ENCODE results near the gene MARCHF10.

MARCHF10 gene

GRCh38 chr17:62782730-62783270 is 25.3 kb downstream of the MARCHF10 start:
- DNase-seq = no peak
- Histone ChIP-seq H3K27me3 (no peaks in the 10 kb centered on the region), H3K4me1 (no peaks in the 10 kb centered on the region; the same call in 1 of the 2 replicates), H3K9me3 (no peaks in the 10 kb centered on the region), H3K4me3 (ENCODE audit: low read depth, low read length) (no peak overlapping the region), H3K36me3 (no peaks in the 10 kb centered on the region)
- TF ChIP-seq CTCF (IDR thresholded peaks at IDR 0.05; ENCODE audit: low read depth, low read length) = no peak

- Histone ChIP-seq H3K4me1 (no peaks in the 10 kb centered on the region; the same call in 1 of the 2 replicates), H3K27me3 (no peaks in the 10 kb centered on the region), H3K36me3 (no peaks in the 10 kb centered on the region), H3K4me3 (ENCODE audit: low read depth, low read length) (no peak overlapping the region), H3K9me3 (no peaks in the 10 kb centered on the region)
- TF ChIP-seq CTCF (IDR thresholded peaks at IDR 0.05; ENCODE audit: low read depth, low read length) = no peak
- no peak for DNase-seq
Observed at GRCh38 chr17:62781831-62782251, 26.3 kb downstream of the MARCHF10 start.

DNA sequence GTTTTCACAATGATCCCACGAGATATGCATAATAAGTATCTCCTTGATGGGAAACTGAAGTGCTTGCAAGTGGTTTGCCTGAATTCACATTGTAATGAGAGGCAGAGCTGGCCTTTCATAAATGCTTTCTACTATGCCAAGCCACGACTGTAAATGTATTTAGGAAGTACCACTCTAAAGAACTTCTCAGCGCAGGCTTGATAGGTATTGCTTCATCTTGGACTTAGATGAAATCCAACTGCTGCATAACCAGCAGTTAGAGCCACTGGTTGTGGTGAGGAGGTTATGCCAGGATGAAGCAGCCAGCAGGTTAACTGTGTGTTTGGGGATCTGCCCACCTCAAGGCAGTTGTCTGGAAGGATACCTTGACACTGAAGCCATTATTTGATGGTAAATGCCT is 26.8 kb downstream of the MARCHF10 start:
- no peaks in the 10 kb centered on the region for H3K36me3 ChIP-seq
- no peaks in the 10 kb centered on the region for H3K9me3 ChIP-seq
- H3K4me3 ChIP-seq (ENCODE audit: low read depth, low read length) = no peak overlapping the region
- DNase-seq = no peak
- no peaks in the 10 kb centered on the region; the same call in 1 of the 2 replicates for H3K4me1 ChIP-seq
- TF ChIP-seq CTCF (IDR thresholded peaks at IDR 0.05; ENCODE audit: low read depth, low read length) = no peak
- no peaks in the 10 kb centered on the region for H3K27me3 ChIP-seq

- H3K27me3 ChIP-seq = no peaks in the 10 kb centered on the region
- H3K4me3 ChIP-seq (ENCODE audit: low read depth, low read length) = no peak overlapping the region
- H3K4me1 ChIP-seq = no peaks in the 10 kb centered on the region; the same call in 1 of the 2 replicates
- no peak for DNase-seq
- H3K36me3 ChIP-seq = no peaks in the 10 kb centered on the region
- no peaks in the 10 kb centered on the region for H3K9me3 ChIP-seq
- no peak for TF ChIP-seq CTCF (IDR thresholded peaks at IDR 0.05; ENCODE audit: low read depth, low read length)
Observed at GRCh38 chr17:62780951-62781350, 27.2 kb downstream of the MARCHF10 start.

- no peaks in the 10 kb centered on the region for H3K36me3 ChIP-seq
- TF ChIP-seq CTCF (IDR thresholded peaks at IDR 0.05; ENCODE audit: low read depth, low read length) = no peak
Observed at GRCh38 chr17:62780269-62780668, 27.8 kb downstream of the MARCHF10 start.

DNA sequence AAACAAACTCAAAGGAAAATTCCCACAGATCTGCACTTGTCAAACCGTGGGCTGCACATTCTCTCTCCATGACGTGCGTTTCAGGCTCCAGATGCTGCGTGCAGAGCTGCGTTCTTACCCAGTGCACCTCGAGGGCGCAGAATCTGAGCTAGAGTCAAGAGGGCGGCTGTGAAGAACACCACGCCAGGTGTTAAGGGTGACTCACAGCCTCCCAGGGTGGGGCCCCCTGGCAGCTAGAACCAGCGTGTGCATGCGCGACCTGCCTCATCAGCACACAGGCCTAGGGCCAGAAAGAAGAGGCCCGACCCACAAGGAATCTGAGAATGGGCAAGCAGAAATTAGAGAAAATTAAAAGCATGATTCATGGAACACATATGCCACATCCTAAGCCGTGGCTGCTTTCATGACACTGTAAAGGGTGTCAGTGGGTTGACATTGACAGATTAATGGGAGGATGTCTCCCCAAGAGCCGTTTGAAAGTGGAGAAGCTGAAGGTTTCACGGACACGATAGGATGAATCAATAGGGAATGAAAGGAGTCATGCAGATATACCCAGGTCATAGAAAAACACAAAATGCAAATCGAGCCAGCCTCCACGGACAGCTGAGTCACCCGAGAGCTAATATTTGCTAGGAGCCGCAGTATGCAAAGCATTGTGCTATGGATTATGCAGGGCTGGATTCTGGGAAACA is 29.0 kb downstream of the MARCHF10 start:
- no peak for TF ChIP-seq CTCF (IDR thresholded peaks at IDR 0.05; ENCODE audit: low read depth, low read length)
- no peaks in the 10 kb centered on the region for H3K27me3 ChIP-seq
- H3K36me3 ChIP-seq = no peaks in the 10 kb centered on the region
- H3K9me3 ChIP-seq = no peaks in the 10 kb centered on the region
- no peak overlapping the region for H3K4me3 ChIP-seq (ENCODE audit: low read depth, low read length)
- DNase-seq = peak; percentile 40
- no peaks in the 10 kb centered on the region; the same call in 1 of the 2 replicates for H3K4me1 ChIP-seq

More at GRCh38 chr17:62780269-62780668, 27.8 kb downstream of the MARCHF10 start:
- no peaks in the 10 kb centered on the region for H3K27me3 ChIP-seq
- H3K9me3 ChIP-seq = no peaks in the 10 kb centered on the region
- no peaks in the 10 kb centered on the region; the same call in 1 of the 2 replicates for H3K4me1 ChIP-seq
- no peak for DNase-seq
- H3K4me3 ChIP-seq (ENCODE audit: low read depth, low read length) = no peak overlapping the region
